ENCODE results near the gene AUTS2.

AUTS2 gene

DNA sequence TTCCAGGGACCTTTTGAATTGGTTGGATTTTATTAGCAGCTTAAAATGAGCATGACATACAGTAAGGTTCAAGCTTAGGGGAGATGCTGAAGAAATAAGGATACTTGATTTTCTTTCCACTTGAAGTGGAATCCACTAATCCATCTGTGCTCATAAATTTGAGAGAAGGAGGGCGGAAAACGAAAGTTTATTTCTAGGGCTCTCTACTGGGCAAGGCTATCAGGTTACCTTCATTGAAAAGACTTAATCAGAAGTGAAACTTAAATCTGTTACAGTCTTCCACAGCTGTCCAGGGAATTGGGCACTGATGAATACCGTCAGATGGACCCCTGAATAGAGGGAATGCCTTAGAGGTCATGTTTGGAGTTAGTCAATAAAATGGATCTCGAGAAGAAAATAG, 21.8 kb downstream of the AUTS2 start (continued):
- TF ChIP-seq, protein P1, sequence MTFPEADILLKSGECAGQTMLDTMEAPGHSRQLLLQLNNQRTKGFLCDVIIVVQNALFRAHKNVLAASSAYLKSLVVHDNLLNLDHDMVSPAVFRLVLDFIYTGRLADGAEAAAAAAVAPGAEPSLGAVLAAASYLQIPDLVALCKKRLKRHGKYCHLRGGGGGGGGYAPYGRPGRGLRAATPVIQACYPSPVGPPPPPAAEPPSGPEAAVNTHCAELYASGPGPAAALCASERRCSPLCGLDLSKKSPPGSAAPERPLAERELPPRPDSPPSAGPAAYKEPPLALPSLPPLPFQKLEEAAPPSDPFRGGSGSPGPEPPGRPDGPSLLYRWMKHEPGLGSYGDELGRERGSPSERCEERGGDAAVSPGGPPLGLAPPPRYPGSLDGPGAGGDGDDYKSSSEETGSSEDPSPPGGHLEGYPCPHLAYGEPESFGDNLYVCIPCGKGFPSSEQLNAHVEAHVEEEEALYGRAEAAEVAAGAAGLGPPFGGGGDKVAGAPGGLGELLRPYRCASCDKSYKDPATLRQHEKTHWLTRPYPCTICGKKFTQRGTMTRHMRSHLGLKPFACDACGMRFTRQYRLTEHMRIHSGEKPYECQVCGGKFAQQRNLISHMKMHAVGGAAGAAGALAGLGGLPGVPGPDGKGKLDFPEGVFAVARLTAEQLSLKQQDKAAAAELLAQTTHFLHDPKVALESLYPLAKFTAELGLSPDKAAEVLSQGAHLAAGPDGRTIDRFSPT (tag by site-specific recombination; IDR thresholded peaks at IDR 0.05), result 0 out of 2 replicates have a peak, but pooled peaks have one; percentile 24
- TF ChIP-seq ZNF311 (tag by site-specific recombination; IDR thresholded peaks at IDR 0.05; ENCODE audit: borderline replicate concordance) (no peak), ZNF223 (tag by site-specific recombination; IDR thresholded peaks at IDR 0.05) (no peak), ZNF585B (tag by site-specific recombination; IDR thresholded peaks at IDR 0.05) (no peak), ZNF76 (tag by site-specific recombination; IDR thresholded peaks at IDR 0.05; ENCODE audit: borderline replicate concordance, low read depth) (no peak), ZNF366 (tag by site-specific recombination; conservative IDR thresholded peaks at IDR 0.05) (peak; percentile 68), ZNF292 (tag by site-specific recombination; IDR thresholded peaks at IDR 0.05; ENCODE audit: borderline replicate concordance, low read depth) (no peak), ZNF214 (tag by site-specific recombination; IDR thresholded peaks at IDR 0.05; ENCODE audit: borderline replicate concordance) (no peak), ZSCAN30 (tag by site-specific recombination; IDR thresholded peaks at IDR 0.05) (no peak), ZFP3 (tag by site-specific recombination; IDR thresholded peaks at IDR 0.05; ENCODE audit: low read depth) (no peak), KLF7 (tag by site-specific recombination; IDR thresholded peaks at IDR 0.05; ENCODE audit: borderline replicate concordance) (no peak), ZNF423 (tag by site-specific recombination; IDR thresholded peaks at IDR 0.05) (no peak), ZBTB1 (tag by site-specific recombination; IDR thresholded peaks at IDR 0.05) (no peak), SP7 (tag by site-specific recombination; IDR thresholded peaks at IDR 0.05) (peak; percentile 75)
- TF ChIP-seq, protein P2, sequence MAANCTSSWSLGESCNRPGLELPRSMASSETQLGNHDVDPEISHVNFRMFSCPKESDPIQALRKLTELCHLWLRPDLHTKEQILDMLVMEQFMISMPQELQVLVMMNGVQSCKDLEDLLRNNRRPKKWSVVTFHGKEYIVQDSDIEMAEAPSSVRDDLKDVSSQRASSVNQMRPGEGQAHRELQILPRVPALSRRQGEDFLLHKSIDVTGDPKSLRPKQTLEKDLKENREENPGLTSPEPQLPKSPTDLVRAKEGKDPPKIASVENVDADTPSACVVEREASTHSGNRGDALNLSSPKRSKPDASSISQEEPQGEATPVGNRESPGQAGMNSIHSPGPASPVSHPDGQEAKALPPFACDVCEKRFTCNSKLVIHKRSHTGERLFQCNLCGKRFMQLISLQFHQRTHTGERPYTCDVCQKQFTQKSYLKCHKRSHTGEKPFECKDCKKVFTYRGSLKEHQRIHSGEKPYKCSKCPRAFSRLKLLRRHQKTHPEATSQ (tag by site-specific recombination; IDR thresholded peaks at IDR 0.05), result no peak
- TF ChIP-seq, protein P3, sequence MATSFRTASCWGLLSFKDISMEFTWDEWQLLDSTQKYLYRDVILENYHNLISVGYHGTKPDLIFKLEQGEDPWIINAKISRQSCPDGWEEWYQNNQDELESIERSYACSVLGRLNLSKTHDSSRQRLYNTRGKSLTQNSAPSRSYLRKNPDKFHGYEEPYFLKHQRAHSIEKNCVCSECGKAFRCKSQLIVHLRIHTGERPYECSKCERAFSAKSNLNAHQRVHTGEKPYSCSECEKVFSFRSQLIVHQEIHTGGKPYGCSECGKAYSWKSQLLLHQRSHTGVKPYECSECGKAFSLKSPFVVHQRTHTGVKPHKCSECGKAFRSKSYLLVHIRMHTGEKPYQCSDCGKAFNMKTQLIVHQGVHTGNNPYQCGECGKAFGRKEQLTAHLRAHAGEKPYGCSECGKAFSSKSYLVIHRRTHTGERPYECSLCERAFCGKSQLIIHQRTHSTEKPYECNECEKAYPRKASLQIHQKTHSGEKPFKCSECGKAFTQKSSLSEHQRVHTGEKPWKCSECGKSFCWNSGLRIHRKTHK (tag by site-specific recombination; IDR thresholded peaks at IDR 0.05), result no peak
- TF ChIP-seq, protein P4, sequence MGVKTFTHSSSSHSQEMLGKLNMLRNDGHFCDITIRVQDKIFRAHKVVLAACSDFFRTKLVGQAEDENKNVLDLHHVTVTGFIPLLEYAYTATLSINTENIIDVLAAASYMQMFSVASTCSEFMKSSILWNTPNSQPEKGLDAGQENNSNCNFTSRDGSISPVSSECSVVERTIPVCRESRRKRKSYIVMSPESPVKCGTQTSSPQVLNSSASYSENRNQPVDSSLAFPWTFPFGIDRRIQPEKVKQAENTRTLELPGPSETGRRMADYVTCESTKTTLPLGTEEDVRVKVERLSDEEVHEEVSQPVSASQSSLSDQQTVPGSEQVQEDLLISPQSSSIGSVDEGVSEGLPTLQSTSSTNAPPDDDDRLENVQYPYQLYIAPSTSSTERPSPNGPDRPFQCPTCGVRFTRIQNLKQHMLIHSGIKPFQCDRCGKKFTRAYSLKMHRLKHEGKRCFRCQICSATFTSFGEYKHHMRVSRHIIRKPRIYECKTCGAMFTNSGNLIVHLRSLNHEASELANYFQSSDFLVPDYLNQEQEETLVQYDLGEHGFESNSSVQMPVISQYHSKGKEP (tag by site-specific recombination; IDR thresholded peaks at IDR 0.05), result no peak
- TF ChIP-seq, protein P5, sequence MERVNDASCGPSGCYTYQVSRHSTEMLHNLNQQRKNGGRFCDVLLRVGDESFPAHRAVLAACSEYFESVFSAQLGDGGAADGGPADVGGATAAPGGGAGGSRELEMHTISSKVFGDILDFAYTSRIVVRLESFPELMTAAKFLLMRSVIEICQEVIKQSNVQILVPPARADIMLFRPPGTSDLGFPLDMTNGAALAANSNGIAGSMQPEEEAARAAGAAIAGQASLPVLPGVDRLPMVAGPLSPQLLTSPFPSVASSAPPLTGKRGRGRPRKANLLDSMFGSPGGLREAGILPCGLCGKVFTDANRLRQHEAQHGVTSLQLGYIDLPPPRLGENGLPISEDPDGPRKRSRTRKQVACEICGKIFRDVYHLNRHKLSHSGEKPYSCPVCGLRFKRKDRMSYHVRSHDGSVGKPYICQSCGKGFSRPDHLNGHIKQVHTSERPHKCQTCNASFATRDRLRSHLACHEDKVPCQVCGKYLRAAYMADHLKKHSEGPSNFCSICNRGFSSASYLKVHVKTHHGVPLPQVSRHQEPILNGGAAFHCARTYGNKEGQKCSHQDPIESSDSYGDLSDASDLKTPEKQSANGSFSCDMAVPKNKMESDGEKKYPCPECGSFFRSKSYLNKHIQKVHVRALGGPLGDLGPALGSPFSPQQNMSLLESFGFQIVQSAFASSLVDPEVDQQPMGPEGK (tag by site-specific recombination; IDR thresholded peaks at IDR 0.05), result peak; percentile 34; the same call in 1 of the 2 replicates

DNA sequence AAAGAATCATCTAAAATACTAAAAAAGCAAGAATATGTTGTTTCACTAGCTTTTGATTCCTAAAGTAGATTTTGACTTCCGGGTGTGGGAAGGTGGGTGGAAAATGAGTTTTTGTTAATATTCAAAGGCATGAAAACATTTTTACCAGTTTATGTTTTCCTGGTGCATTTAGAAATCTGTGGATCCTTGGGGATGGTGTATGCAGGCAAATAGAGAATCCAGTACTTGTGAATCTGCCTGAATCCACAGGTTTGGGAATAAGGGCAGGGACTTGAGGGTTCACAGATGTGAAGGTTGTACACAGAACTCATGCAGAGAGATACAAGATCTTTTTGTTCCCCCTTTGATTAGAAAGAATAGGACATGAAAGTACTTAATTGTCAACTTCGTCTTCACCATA, 22.4 kb downstream of the AUTS2 start:
- CTCF ChIA-PET, result interaction anchor here (0.9 kb wide), 1 partner anchor 9 kb away, joined by 3 read pairs; no protein-coding TSS in a partner anchor
- no peaks in the 10 kb centered on the region for H3K9me3 ChIP-seq (ENCODE audit: control insufficient read depth, insufficient read depth, low read depth, low read length)
- H3K27ac ChIP-seq (ENCODE audit: extremely low read depth, low read depth, low read length), result no peak overlapping the region; the same call in 1 of the 2 replicates
- no peak overlapping the region for H3K4me3 ChIP-seq (ENCODE audit: low read depth, low read length)
- H3K36me3 ChIP-seq (ENCODE audit: control insufficient read depth in 2 of 2, insufficient read depth in 1 of 2, low read length in 2 of 2), result no peaks in the 10 kb centered on the region
- H3K4me1 ChIP-seq (ENCODE audit: control insufficient read depth, insufficient read depth, low read length), result peaks cover 53% of the 10 kb centered on the region
- POLR2A ChIA-PET, result no interaction called here
- TF ChIP-seq GLIS1 (tag by site-specific recombination; IDR thresholded peaks at IDR 0.05), result no peak
- TF ChIP-seq FEZF1 (tag by site-specific recombination; IDR thresholded peaks at IDR 0.05), result no peak
- TF ChIP-seq, protein P6, sequence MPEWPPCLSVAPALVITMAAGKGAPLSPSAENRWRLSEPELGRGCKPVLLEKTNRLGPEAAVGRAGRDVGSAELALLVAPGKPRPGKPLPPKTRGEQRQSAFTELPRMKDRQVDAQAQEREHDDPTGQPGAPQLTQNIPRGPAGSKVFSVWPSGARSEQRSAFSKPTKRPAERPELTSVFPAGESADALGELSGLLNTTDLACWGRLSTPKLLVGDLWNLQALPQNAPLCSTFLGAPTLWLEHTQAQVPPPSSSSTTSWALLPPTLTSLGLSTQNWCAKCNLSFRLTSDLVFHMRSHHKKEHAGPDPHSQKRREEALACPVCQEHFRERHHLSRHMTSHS (tag by site-specific recombination; IDR thresholded peaks at IDR 0.05), result no peak
- no peak for TF ChIP-seq ZFP3 (tag by site-specific recombination; IDR thresholded peaks at IDR 0.05; ENCODE audit: low read depth)
- no peak for TF ChIP-seq ZNF416 (tag by site-specific recombination; IDR thresholded peaks at IDR 0.05)
- TF ChIP-seq, protein P7, sequence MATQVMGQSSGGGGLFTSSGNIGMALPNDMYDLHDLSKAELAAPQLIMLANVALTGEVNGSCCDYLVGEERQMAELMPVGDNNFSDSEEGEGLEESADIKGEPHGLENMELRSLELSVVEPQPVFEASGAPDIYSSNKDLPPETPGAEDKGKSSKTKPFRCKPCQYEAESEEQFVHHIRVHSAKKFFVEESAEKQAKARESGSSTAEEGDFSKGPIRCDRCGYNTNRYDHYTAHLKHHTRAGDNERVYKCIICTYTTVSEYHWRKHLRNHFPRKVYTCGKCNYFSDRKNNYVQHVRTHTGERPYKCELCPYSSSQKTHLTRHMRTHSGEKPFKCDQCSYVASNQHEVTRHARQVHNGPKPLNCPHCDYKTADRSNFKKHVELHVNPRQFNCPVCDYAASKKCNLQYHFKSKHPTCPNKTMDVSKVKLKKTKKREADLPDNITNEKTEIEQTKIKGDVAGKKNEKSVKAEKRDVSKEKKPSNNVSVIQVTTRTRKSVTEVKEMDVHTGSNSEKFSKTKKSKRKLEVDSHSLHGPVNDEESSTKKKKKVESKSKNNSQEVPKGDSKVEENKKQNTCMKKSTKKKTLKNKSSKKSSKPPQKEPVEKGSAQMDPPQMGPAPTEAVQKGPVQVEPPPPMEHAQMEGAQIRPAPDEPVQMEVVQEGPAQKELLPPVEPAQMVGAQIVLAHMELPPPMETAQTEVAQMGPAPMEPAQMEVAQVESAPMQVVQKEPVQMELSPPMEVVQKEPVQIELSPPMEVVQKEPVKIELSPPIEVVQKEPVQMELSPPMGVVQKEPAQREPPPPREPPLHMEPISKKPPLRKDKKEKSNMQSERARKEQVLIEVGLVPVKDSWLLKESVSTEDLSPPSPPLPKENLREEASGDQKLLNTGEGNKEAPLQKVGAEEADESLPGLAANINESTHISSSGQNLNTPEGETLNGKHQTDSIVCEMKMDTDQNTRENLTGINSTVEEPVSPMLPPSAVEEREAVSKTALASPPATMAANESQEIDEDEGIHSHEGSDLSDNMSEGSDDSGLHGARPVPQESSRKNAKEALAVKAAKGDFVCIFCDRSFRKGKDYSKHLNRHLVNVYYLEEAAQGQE (tag by site-specific recombination; IDR thresholded peaks at IDR 0.05), result no peak
- no peak for TF ChIP-seq HOXC10 (CRISPR knock-in tag; IDR thresholded peaks at IDR 0.05)
